SIG-M5 treated with dmso at 0.1 percent for 504 hours (cell line): ENCODE results near the gene WWOX.
"Not testable (repeated sequence)": the region's sequence is repeated elsewhere in the genome, so short reads cannot be mapped to it uniquely, and the experiment has no call there.

Experiments used
- DNase-seq: peaks from one replicate; lab custom pipeline; 2025; ENCODE audit not compliant: unreplicated experiment; lab: John Stamatoyannopoulos, UW

The WWOX gene

GRCh38 chr16:78513838-78514237 is 414.4 kb downstream of the WWOX start:
- DNase-seq, result peak; percentile 1

GRCh38 chr16:78514888-78515287 is 415.4 kb downstream of the WWOX start:
- not testable (repeated sequence) for DNase-seq

- DNase-seq, result no peak
These were observed 416.0 kb downstream of the WWOX start for GRCh38 chr16:78515421-78515820.

- DNase-seq, result no peak
These were observed 416.7 kb downstream of the WWOX start for GRCh38 chr16:78516006-78516736.

GRCh38 chr16:78519896-78520295 is 420.4 kb downstream of the WWOX start:
- no peak for DNase-seq

- DNase-seq, result no peak
These were observed 421.0 kb downstream of the WWOX start for GRCh38 chr16:78520470-78520869.

- no peak for DNase-seq
These were observed 422.9 kb downstream of the WWOX start for GRCh38 chr16:78522327-78522726.

- DNase-seq, result no peak
These were observed 423.9 kb downstream of the WWOX start for GRCh38 chr16:78523212-78523985.

- DNase-seq, result no peak
These were observed 424.7 kb downstream of the WWOX start for GRCh38 chr16:78524066-78524595.

GRCh38 chr16:78528265-78528664 is 428.8 kb downstream of the WWOX start:
- DNase-seq, result no peak

- DNase-seq, result no peak
These were observed 430.4 kb downstream of the WWOX start for GRCh38 chr16:78529881-78530280.

- DNase-seq, result no peak
These were observed 430.8 kb downstream of the WWOX start for GRCh38 chr16:78530283-78530682.

- no peak for DNase-seq
These were observed 435.6 kb downstream of the WWOX start for GRCh38 chr16:78535098-78535497.

- no peak for DNase-seq
These were observed 438.1 kb downstream of the WWOX start for GRCh38 chr16:78537511-78537910.

GRCh38 chr16:78538292-78538691 is 438.8 kb downstream of the WWOX start:
- DNase-seq, result no peak

- no peak for DNase-seq
These were observed 439.5 kb downstream of the WWOX start for GRCh38 chr16:78538919-78539318.

- no peak for DNase-seq
These were observed 443.0 kb downstream of the WWOX start for GRCh38 chr16:78542419-78542818.

GRCh38 chr16:78543023-78543422 is 443.6 kb downstream of the WWOX start:
- DNase-seq, result no peak

GRCh38 chr16:78549366-78549765 is 449.9 kb downstream of the WWOX start:
- DNase-seq, result no peak

- DNase-seq, result no peak
These were observed 452.1 kb downstream of the WWOX start for GRCh38 chr16:78551487-78552085.

GRCh38 chr16:78552106-78552675 is 452.7 kb downstream of the WWOX start:
- DNase-seq, result no peak
